Uterus (tissue), 2 donors: ENCODE results near the gene TMEM165.
"Not testable (repeated sequence)": the region's sequence is repeated elsewhere in the genome, so short reads cannot be mapped to it uniquely, and the experiment has no call there.

Experiments
- POLR2A ChIP-seq, 2 donors: fragments of 450-650 bp; IDR thresholded peaks; one replicate each; pipeline ENCODE4 v1.6.1; 2016; ENCODE audit warnings: antibody characterized with exemption in 2 of 2, mild to moderate bottlenecking in 1 of 2, moderate library complexity in 1 of 2
- TF ChIP-seq, protein P1 (sequence below), 4 experiments: fragments of 200-600 bp in 2 of 4; fragments of 450-650 bp in 2 of 4; sonication (generic) in 2 of 4; IDR thresholded peaks; one replicate each; pipeline ENCODE4 v1.5.1; 2016 to 2019; ENCODE audit warnings: antibody characterized with exemption in 4 of 4, mild to moderate bottlenecking in 2 of 4, moderate library complexity in 1 of 4

- TF ChIP-seq POLR2A (IDR thresholded peaks at IDR 0.05): not testable (repeated sequence)
- TF ChIP-seq, protein P1, sequence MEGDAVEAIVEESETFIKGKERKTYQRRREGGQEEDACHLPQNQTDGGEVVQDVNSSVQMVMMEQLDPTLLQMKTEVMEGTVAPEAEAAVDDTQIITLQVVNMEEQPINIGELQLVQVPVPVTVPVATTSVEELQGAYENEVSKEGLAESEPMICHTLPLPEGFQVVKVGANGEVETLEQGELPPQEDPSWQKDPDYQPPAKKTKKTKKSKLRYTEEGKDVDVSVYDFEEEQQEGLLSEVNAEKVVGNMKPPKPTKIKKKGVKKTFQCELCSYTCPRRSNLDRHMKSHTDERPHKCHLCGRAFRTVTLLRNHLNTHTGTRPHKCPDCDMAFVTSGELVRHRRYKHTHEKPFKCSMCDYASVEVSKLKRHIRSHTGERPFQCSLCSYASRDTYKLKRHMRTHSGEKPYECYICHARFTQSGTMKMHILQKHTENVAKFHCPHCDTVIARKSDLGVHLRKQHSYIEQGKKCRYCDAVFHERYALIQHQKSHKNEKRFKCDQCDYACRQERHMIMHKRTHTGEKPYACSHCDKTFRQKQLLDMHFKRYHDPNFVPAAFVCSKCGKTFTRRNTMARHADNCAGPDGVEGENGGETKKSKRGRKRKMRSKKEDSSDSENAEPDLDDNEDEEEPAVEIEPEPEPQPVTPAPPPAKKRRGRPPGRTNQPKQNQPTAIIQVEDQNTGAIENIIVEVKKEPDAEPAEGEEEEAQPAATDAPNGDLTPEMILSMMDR (IDR thresholded peaks at IDR 0.05): not testable (repeated sequence)
Observed at GRCh38 chr4:55362938-55363337, 32.8 kb upstream of the TMEM165 start.
